Heart right ventricle (tissue), 16 donors: ENCODE data around the gene IKBIP. TPM values are rescaled to one million over a fixed set of nuclear protein-coding genes. Genes with fewer than 3 reads are reported as not detected.
"Not testable (repeated sequence)": the region's sequence is repeated elsewhere in the genome, so short reads cannot be mapped to it uniquely, and the experiment has no call there.

Experiments
- ATAC-seq, 8 donors: fragments of 200-7000 bp; cut with Tn5 transposase; one replicate each; pipeline ENCODE4 v1.9.1; 2020; ENCODE audit warnings: mild to moderate bottlenecking in 8 of 8, moderate library complexity in 8 of 8, moderate number of reproducible peaks in 1 of 8
- DNase-seq, 2 donors: peaks; one replicate each; pipeline ENCODE4 v3.0.0-alpha.2; 2020
- H3K27ac ChIP-seq, 10 donors: fragments of 200-600 bp; sonication (generic) in 2 of 10; one replicate each; pipeline versions ENCODE4 v1.5.0 to v1.8.0; 2020 to 2022; ENCODE audit warnings: mild to moderate bottlenecking in 3 of 10
- H3K27me3 ChIP-seq, 7 donors: fragments of 200-600 bp; one replicate each; pipeline ENCODE4 v1.8.0; 2021 to 2022; ENCODE audit warnings: mild to moderate bottlenecking in 2 of 7
- H3K36me3 ChIP-seq, 9 donors: fragments of 200-600 bp; sonication (generic) in 1 of 9; one replicate each; pipeline versions ENCODE4 v1.5.0 to v1.8.0; 2020 to 2022; ENCODE audit warnings: mild to moderate bottlenecking in 2 of 9
- H3K4me1 ChIP-seq, 9 donors: fragments of 200-600 bp; sonication (generic) in 1 of 9; one replicate each; pipeline versions ENCODE4 v1.5.0 to v1.8.0; 2020 to 2022; ENCODE audit warnings: mild to moderate bottlenecking in 4 of 9
- H3K4me3 ChIP-seq, 10 donors: fragments of 200-600 bp; sonication (generic) in 2 of 10; one replicate each; pipeline versions ENCODE4 v1.5.0 to v1.8.0; 2020 to 2022; ENCODE audit warnings: mild to moderate bottlenecking in 7 of 10, moderate library complexity in 2 of 10
- H3K9me3 ChIP-seq, 11 donors: fragments of 200-600 bp in 10 of 11; sonication (generic) in 2 of 11; one replicate each; pipeline versions ENCODE4 v1.5.0 to v1.8.0; 2013 to 2022; ENCODE audit warnings: mild to moderate bottlenecking in 2 of 11, control low read depth in 1 of 11, moderate library complexity in 1 of 11
- CTCF ChIP-seq, 9 donors: fragments of 200-600 bp; sonication (generic) in 2 of 9; IDR thresholded peaks; one replicate each; pipeline versions ENCODE4 v1.5.0 to v1.8.0; 2021 to 2022; ENCODE audit warnings: antibody characterized with exemption in 9 of 9, mild to moderate bottlenecking in 5 of 9, moderate library complexity in 1 of 9
- WGBS, 2 donors: extraction: QIAGEN DNeasy Blood & Tissue Kit; methylation state at CpG; one replicate each; pipeline ENCODE4 v1.1.7; 2013; ENCODE audit warnings: inconsistent platforms in 1 of 2; 5-methylcytosine and 5-hydroxymethylcytosine counted together
- intact Hi-C, 10 donors: fragments of 100-400 bp; cut with DNase I; formaldehyde crosslinking; loops; one replicate each; pipeline versions ENCODE4 v1.11.1 to v1.14.2; 2022
- polyA plus RNA-seq, 2 donors: library from polyadenylated mRNA; stranded (reverse); fragments of 200-250 nt; gene quantifications; one replicate each; pipeline ENCODE4 v1.2.3, GENCODE V29; 2013
- total RNA-seq, 10 donors: library from RNA; stranded (reverse); fragmentation: NEBNext Ultra II Directional in 3 of 10; extraction: Animal tissue kit (Norgen Biotek cat#: 25700) in 3 of 10; gene quantifications; one replicate each; pipeline versions ENCODE4 v1.2.1 to v1.2.4, GENCODE V29; 2021 to 2023
- donor health status: Arrhythmogenic right ventricular cardiomyopathy.
- donor health status: ischemic (EF 13 %, LVEDD 7.1; RV severe dilation, severe dysfunction).
- donor health status: healthy with polysubstance abuse.
- donor health status: DM: no; HTN: yes; CAD: no.
- donor health status: DM: no; HTN: no; CAD: no.
- donor health status: ischemic (EF 25% LVEDD 6.9; RV normal size, moderate dysfunction).
- donor health status: ischemic (EF 25% LVEDD 5.7; RV mildly dilated, moderate dysfunction).
- donor health status: healthy.
- donor health status: DM: yes; HTN: yes; CAD: no.
- donor health status: Ischemic cardiomyopathy.
- donor health status: ischemic (EF 35%, LVEDD 5.7; RV mildly dilated, moderate dysfunction).
- donor health status: nonischemic (EF 11% LVEDD 7.7; RV severe dilation, severe dysfunction).
- donor health status: DM: yes; HTN: yes; CAD: no.
- donor health status: PGD.
- donor health status: ischemic (EF 29% LVEDD 5.4; RV normal size, mild dysfunction).
- donor health status: nonischemic (EF 23%, LVEDD 6.1; RV moderate dilation, normal function).

IKBIP gene
- total and polyA plus RNA-seq, 12 donors, result 2.4 to 13.4 (median 4.8) TPM

GRCh38 chr12:98606359-98606988 is 38.1 kb downstream of the IKBIP start:
- peak overlapping the region in 1 of 10 donors; percentile 74 for H3K27ac ChIP-seq
- DNase-seq (no peak), ATAC-seq (peak in 1 of 8 donors; percentile 40)
- TF ChIP-seq CTCF (IDR thresholded peaks at IDR 0.05), result no peak
- no peak overlapping the region for H3K4me3 ChIP-seq
- no peaks in the 10 kb centered on the region for H3K4me1 ChIP-seq
- no peaks in the 10 kb centered on the region for H3K27me3 ChIP-seq
- H3K9me3 ChIP-seq, result no peaks in the 10 kb centered on the region
- peaks cover 0 to 45% (median 32%) of the 10 kb centered on the region in 9 donors for H3K36me3 ChIP-seq
- 69 to 71% methylated on average over 2 of the region's 2 CpGs for WGBS, 2 donors
- intact Hi-C loops, result no loop called here

DNA sequence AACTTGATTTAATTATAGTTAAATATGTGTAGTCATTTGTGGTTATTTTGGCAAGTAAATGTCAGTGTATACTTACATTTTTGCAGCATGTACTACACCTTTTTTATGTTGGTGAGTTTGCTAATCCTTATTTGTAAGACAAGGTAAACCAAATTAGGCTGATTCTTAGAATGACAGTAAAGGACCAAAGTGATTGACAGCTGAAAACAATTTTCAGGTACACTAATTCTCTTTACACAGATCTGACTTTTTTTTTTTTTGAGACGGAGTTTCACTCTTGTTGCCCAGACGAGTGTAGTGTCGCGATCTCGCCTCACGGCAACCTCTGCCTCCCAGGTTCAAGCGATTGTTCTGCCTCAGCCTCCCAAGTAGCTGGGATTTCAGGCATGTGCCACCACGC is 42.7 kb downstream of the IKBIP start:
- no peaks in the 10 kb centered on the region for H3K9me3 ChIP-seq
- H3K4me1 ChIP-seq, result peaks cover 0 to 15% (median 6%) of the 10 kb centered on the region in 9 donors
- intact Hi-C loops, result no loop called here
- no peak overlapping the region for H3K27ac ChIP-seq
- no peaks in the 10 kb centered on the region for H3K27me3 ChIP-seq
- DNase-seq (no peak), ATAC-seq (no peak)
- WGBS, 2 donors, result 94 to 95% methylated on average over 8 of the region's 8 CpGs
- no peak overlapping the region for H3K4me3 ChIP-seq
- H3K36me3 ChIP-seq, result peaks cover 12 to 90% (median 74%) of the 10 kb centered on the region in 9 donors
- TF ChIP-seq CTCF (IDR thresholded peaks at IDR 0.05), result no peak

DNA sequence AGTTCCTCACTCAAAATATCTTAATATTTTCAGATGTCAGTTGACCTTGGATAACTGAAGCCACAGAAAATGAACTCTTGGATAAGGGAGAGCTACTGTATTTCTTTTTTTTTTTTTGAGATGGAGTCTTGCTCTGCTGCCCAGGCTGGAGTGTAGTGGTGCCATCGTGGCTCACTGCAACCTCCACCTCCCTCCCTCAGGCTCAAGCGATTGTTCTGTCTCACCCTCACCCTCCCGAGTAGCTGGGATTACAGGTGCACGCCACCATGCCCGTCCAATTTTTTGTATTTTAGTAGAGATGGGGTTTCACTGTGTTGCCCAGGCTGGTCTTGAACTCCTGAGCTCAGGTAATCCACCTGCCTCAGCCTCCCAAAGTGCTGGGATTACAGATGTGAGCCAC is 47.3 kb downstream of the IKBIP start:
- H3K27me3 ChIP-seq, result not testable (repeated sequence)
- 76 to 77% methylated on average over 5 of the region's 5 CpGs for WGBS, 2 donors
- intact Hi-C loops, result loop anchor here in 2 of 10 donors (10.0 kb wide), 1 partner anchor 47 kb away; the partner anchor contains the start of genes APAF1 (in 2 of the 2) and IKBIP (in 2 of the 2)

GRCh38 chr12:98595243-98595988 is 49.2 kb downstream of the IKBIP start:
- H3K27me3 ChIP-seq, result no peaks in the 10 kb centered on the region
- peak overlapping the region; percentile 76 to 99 (median 91) for H3K4me3 ChIP-seq
- H3K27ac ChIP-seq, result peak overlapping the region in 8 of 10 donors; percentile 98 to 100 (median 99)
- H3K9me3 ChIP-seq, result no peaks in the 10 kb centered on the region
- peaks cover 14 to 41% (median 27%) of the 10 kb centered on the region in 9 donors for H3K4me1 ChIP-seq
- no peak for ATAC-seq
- DNase-seq, result no peak
- peaks cover 3 to 53% (median 47%) of the 10 kb centered on the region in 9 donors for H3K36me3 ChIP-seq
- intact Hi-C loops, result loop anchor here in 2 of 10 donors (10.0 kb wide), 1 partner anchor 49 kb away; the partner anchor contains the start of genes APAF1 (in 2 of the 2) and IKBIP (in 2 of the 2)
- 27 to 35% methylated on average over 3 of the region's 3 CpGs for WGBS, 2 donors
- TF ChIP-seq CTCF (IDR thresholded peaks at IDR 0.05), result no peak

More for the DNA sequence above, 47.3 kb downstream of the IKBIP start:
- ATAC-seq, H3K27ac ChIP-seq, H3K9me3 ChIP-seq, DNase-seq, H3K4me3 ChIP-seq: not testable (repeated sequence)
- Histone ChIP-seq H3K36me3 (peaks cover 12 to 72% (median 66%) of the 10 kb centered on the region in 9 donors), H3K4me1 (peaks cover 14 to 41% (median 27%) of the 10 kb centered on the region in 9 donors)
